Neural crest cell (in vitro differentiated cells): ENCODE measurements around the gene MT1HL1. TPM values are rescaled to one million over a fixed set of nuclear protein-coding genes. Genes with fewer than 3 reads are reported as not detected.
"Not testable (repeated sequence)": the region's sequence is repeated elsewhere in the genome, so short reads cannot be mapped to it uniquely, and the experiment has no call there.

Source experiments
- DNase-seq: peaks from one replicate; pipeline ENCODE4 v3.0.0; 2021; ENCODE audit warnings: low read depth, mixed read lengths, low spot score
- H3K27ac Mint-ChIP-seq: one replicate; pipeline ENCODE4 v1.8.0; 2021; ENCODE audit warnings: mild to moderate bottlenecking, mixed read lengths; ENCODE audit not compliant: unreplicated experiment
- H3K27me3 Mint-ChIP-seq: 2 replicates; pipeline ENCODE4 v1.8.0; 2021; ENCODE audit warnings: low read depth, mild to moderate bottlenecking, mixed read lengths
- H3K36me3 Mint-ChIP-seq: 2 replicates; pipeline ENCODE4 v1.8.0; 2021; ENCODE audit warnings: low read depth, mild to moderate bottlenecking, mixed read lengths
- H3K4me1 Mint-ChIP-seq: 2 replicates; pipeline ENCODE4 v1.8.0; 2021; ENCODE audit warnings: mixed read lengths
- H3K4me3 Mint-ChIP-seq: one replicate; pipeline ENCODE4 v1.8.0; 2021; ENCODE audit warnings: mild to moderate bottlenecking, mixed read lengths
- H3K9me3 Mint-ChIP-seq: 2 replicates; pipeline ENCODE4 v1.8.0; 2021; ENCODE audit warnings: mixed read lengths
- CTCF ChIP-seq: fragments of 200-600 bp; sonication (generic); conservative IDR thresholded peaks from 2 replicates; pipeline ENCODE4 v1.5.0; 2021; ENCODE audit warnings: antibody characterized with exemption, mild to moderate bottlenecking
- total RNA-seq: library from RNA; stranded (reverse); gene quantifications from 2 replicates; pipeline ENCODE4 v1.2.1, GENCODE V29; 2021

The MT1HL1 gene
- total RNA-seq, 1 donor from 2014 or later, result not detected

DNA sequence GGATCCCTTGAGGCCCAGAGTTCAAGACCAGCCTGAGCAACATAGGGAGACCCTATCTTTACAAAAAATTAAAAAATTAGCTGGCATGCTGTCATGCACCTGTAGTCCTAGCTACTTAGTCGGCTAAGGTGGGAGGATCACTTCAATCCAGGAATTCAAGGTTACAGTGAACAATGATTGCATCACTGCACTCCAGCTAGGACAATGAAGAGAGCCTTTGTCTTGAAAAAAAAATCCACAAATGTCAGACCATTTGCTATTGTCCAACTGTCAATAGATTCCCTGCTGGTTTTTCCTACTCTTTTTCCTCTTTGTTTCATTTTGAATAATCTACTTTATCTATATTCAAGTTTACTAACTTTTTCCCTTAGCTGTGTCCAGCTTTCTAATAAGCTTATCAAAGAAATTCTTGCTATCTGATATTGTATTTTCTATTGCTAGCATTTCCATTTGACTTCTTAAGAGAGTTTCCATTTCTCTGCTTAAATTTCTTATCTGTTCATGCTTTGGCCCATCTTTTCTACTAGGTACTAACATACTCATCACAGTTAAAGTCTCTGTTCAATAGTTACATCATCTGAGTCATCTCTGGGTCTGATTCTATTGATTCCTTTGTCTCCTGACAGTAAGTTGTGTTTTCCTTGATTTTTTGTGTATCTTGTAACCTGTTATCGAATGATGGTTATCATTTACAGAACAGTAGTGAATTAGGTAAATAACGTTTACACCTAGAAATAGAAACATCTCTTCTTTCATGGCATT lies 14.8 kb downstream of the MT1HL1 start:
- Mint-ChIP-seq H3K36me3 (peaks cover 2% of the 10 kb centered on the region), H3K4me3 (no peak overlapping the region), H3K4me1 (no peaks in the 10 kb centered on the region), H3K9me3 (peaks cover 16% of the 10 kb centered on the region), H3K27ac (no peak overlapping the region), H3K27me3 (peaks cover 6% of the 10 kb centered on the region)
- no peak for TF ChIP-seq CTCF
- DNase-seq, result no peak

DNA sequence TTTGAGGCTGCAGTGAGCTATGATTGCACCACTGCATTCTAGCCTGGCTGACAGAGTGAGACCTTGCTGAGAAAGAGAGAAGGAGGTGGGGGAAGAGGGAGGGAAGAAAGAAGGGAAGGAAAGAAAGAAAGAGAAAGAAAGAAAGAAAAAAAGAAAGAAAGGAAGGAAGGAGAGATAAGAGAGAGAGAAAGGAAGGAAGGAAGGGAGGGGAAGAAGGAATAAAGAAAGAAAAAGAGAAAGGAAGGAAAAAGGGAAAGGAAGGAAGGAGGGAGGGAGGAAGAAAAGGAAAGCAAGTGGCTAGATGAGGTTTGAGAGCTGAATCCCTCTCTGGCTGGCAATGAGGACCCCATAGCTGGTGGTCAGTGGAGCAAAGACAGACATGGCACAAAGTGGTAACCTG lies 20.4 kb downstream of the MT1HL1 start:
- H3K4me1 Mint-ChIP-seq, result no peaks in the 10 kb centered on the region
- DNase-seq, result no peak
- no peak overlapping the region for H3K27ac Mint-ChIP-seq
- H3K27me3 Mint-ChIP-seq, result peaks cover 18% of the 10 kb centered on the region
- H3K9me3 Mint-ChIP-seq, result peaks cover 8% of the 10 kb centered on the region
- no peak overlapping the region for H3K4me3 Mint-ChIP-seq
- H3K36me3 Mint-ChIP-seq, result no peaks in the 10 kb centered on the region
- no peak for TF ChIP-seq CTCF

DNA sequence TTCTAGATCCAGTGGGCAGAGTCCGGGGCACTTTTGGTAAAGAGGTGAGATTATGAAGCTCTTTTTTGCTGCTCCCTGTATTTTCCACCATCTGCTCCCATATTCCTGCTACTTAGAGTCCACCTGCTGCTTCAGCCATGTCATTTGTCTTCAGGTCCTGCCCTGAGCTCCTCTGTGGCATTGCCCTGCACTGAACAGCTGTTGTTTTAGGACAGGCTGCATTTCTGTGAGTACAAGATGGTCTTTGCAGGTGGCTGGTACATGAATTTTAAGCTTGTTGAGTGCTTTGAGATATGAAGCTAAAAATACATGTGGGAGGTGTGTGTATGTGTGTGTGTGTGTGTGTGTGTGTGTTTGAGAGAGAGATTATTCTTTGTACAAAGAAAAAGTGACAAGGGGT lies 21.9 kb downstream of the MT1HL1 start:
- Mint-ChIP-seq H3K36me3 (no peaks in the 10 kb centered on the region), H3K4me3 (no peak overlapping the region), H3K27ac (no peak overlapping the region), H3K9me3 (peaks cover 5% of the 10 kb centered on the region), H3K4me1 (no peaks in the 10 kb centered on the region), H3K27me3 (peaks cover 14% of the 10 kb centered on the region)
- DNase-seq, result no peak
- no peak for TF ChIP-seq CTCF

- H3K27me3 Mint-ChIP-seq, result peaks cover 14% of the 10 kb centered on the region
- not testable (repeated sequence) for DNase-seq, H3K27ac Mint-ChIP-seq, H3K9me3 Mint-ChIP-seq, H3K36me3 Mint-ChIP-seq, H3K4me1 Mint-ChIP-seq, H3K4me3 Mint-ChIP-seq
Measured at GRCh38 chr1:236981431-236981830, 22.8 kb downstream of the MT1HL1 start.

DNA sequence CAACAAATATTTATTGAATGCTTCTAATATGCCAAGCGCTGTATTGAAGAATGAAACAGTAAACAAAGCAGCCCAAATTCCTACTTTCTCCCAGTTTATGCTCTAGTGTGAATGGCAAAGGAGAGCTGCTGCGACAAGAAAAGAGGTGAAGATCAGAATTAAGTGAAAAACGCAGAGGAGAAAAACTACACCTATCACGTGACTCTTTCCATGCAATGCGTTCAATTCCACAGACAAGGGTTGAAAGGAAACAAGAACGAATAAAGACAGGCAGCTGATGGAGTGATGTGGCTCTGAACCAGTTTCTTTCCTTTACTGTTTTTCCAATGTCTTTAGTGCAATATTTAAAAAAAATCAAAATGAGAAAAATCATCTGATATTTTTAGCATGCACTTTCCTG lies 23.6 kb downstream of the MT1HL1 start:
- peaks cover 3% of the 10 kb centered on the region for H3K36me3 Mint-ChIP-seq

More for the DNA sequence above, 23.6 kb downstream of the MT1HL1 start:
- Mint-ChIP-seq H3K9me3 (peaks cover 6% of the 10 kb centered on the region), H3K27me3 (peaks cover 14% of the 10 kb centered on the region), H3K27ac (no peak overlapping the region), H3K4me3 (no peak overlapping the region), H3K4me1 (no peaks in the 10 kb centered on the region)
- no peak for TF ChIP-seq CTCF
- no peak for DNase-seq
